Endothelial cell of hepatic sinusoid (primary cell): ENCODE measurements around the gene DAP.

Experiments used
- in situ Hi-C: cut with HindIII; loops from 2 replicates; pipeline ENCODE4 v1.10.0; 2017; ENCODE audit warnings: low sequenced_read_pairs

DAP gene

DNA sequence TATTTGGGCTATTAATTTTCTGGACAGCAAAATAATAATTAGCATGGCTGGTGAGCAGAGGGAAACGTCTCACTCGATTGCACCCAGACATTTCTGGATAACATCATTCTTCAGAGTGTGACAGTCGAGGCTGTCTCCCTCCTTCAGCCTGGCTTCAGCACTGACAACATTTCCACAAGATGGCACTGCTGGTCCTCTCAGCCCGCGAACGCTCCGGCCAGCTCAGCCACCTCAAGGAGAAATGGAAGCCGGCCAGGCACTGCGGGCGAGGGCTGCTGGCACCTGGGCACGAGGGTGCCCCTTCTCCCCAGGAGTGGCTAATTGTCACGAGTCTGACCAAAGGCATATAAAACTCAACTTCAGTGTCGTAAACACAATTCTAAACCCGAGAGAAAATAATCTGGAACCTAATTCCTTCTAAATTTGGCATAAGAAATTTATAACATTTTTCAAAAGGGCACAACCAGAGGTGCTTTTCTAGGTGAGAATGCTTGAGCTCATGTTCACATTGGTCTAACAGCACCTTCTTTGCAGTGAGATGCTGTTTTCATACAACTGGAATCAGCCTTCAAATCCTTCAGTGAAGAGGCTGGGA lies 65.9 kb downstream of the DAP start:
- in situ Hi-C loops: no loop called here

DNA sequence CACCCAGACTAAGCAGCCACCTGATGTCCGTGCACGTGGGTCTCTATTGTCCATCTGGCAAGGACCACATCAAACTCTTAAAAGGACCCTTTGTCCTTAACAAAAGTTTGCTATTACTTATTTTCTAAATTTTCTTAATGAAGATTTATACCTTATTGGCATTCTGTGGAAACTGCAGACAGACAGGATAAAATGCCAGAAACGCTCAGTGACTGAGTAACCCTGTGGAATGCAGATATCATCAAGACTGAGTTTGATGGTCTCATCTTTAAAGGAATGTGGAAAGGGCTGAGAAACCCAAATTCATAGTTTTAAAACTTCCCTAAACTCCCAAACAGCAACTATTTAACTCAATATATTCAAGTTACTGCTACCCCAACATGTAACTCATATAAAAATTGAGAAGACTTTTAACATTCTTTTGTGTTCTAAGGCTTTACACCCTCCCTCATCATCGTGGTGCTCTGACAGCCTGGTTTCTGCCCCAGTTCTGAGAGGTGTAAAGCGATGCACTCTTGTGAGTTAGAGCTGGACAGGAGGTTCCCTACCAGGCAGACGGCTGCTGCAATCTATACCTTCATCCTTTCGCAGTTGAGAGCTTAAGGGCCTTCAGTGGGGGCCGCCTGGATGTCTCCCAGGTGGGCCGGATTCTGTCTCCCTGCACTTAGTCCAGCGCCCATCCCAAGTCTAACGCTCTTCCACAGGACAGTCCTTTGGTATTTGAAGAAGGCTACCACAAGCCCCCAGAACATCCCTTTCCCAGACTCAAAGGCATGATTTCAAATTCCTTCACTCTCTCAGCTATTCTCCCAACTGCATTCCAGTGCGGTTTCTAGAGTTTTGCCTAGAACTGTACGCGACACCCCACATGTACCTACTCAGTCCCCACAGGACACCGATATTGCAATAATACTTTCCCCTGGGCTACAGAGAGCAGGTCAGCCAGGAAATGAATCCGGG lies 68.9 kb downstream of the DAP start:
- in situ Hi-C loops: no loop called here

DNA sequence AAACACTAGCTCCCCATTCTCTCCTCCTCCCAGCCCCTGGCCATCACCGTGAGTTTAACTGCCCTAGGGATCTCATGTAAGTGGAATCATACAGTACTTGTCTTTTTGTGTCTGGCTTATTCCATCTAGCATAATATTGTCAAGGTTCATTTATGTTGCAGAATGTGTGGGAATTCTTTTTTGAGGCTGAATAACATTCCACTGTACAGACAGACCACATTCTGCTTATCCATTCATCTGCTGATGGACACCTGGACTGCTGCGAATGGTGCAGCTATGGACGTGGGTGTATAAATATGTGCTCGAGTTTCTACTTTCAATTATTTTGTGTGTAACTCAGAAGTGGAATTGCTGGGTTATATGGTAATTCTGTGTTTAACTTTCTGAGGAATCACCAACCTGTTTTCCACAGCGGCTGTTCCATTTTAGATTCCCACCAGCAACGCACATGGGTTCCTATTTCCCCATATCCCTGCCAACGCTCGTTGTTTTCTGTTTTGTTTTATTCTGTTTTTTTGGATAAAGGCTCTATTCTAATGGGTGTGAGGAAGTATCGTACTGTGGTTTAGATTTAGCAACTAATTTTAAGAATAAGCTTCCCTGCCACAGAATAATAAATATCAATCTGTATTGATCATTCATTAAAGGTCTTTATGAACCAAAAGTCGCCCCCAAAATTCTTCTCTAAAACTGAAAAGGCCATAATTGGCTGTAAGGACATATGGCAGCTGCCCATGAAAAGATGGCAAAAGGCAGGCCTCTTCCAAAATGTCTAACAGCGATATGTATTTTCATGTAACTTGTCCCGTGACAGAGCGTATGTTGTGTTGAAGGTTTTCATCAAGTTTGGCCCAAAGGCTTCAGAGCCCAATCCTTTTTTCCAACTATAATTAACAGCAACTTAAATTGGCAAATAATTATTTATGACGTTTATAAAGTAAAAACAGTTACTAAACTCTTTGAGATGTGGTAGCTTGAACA lies 70.3 kb downstream of the DAP start:
- in situ Hi-C loops: no loop called here

DNA sequence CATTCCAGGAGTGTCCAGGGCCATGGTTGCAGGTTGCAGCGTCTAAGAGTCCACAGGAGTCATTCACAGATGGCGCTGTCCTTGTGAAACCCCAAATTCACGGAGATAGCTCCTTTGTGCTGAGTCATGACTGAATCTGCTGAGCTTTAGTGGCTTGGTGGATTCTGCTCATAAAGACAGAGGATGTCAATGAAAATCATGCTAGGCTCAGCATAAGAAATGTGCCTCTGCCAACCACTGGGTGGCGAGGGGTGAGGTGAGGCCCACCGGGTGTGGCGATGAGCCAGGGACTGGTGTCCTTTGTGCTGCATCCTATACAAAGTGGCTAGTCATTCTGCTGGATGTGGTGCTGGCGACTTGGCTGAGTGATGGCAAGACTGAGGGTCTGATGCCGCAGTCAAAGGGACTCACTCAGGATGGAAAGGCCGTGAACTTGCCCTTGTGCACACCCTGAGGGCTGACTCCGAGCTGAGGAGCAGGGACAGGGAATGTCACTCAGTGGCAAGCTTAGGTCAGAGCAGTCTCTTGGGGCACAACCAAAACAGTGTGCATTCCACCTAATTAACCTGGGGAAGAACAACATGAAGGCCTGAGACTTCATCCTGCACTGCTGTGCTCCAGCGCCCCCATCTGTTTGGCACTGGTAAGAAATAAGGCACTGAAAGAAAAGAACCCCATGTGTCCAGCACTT lies 71.5 kb downstream of the DAP start:
- in situ Hi-C loops: loop anchor here (5.0 kb wide), 1 partner anchor 43 kb away; no protein-coding TSS in a partner anchor

DNA sequence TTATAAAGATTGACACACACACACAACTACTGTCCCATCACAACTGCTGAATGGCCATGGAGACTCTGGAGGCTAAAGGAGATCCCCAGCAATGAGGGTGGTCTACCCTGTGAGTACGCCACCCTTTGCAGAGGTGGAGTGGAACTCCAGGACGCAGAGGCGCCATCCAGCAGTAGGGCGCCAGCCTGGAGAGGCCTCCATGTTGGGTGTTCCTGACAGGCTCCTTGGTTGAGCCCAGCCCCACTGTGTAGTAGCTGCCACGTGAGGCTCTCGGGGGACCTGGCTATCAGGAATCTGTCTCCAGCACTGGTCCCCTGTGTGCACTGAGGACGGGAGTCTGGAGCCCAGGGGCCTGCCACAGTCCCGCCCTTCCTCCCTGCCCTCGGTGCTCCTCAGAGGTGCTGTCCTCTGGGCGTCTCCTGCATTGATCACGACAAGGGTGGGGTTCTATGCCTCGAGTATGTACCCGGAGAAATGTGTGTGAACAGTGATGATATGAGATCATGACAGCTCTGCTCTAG lies 72.3 kb downstream of the DAP start:
- in situ Hi-C loops: loop anchor here (5.0 kb wide), 1 partner anchor 44 kb away; no protein-coding TSS in a partner anchor

DNA sequence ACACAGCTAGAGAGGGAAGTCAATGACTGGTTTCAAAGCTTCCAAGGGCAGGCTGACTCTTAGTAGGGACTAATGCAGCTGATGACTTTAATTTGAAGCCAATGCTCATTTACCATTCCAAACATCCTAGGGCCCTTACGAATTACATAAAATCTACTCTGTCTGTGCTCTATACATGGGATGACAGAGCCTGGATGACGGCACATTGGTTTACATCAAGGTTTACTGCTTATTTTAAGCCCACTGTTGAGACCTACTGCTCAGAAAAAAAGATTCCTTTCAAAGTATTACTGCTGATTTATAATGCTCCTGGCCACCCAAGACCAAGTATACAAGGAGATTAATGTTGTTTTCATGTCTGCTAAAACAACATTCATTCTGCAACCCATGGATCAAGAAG lies 74.1 kb downstream of the DAP start:
- in situ Hi-C loops: loop anchor here (5.0 kb wide), 1 partner anchor 45 kb away; no protein-coding TSS in a partner anchor

DNA sequence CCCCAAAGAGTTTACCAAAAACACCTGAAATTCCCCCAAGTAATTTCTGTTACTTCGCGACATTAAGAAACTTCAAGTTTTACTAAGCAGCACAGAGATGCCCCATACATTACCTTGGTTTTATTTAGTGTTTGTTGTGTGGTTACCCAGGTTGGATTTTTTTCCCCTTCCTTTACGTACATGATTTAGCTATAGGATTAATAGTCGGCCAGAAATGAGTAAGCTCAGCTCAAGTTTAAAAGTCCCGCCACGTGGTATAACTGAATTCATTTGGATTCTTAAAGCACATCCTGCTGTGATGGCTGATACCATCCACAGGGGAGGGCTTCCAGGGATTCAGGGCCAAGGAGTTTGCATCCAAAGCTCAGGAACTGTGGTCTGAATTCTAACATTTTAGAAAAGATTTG lies 75.9 kb downstream of the DAP start:
- in situ Hi-C loops: loop anchor here (5.0 kb wide), 1 partner anchor 47 kb away; no protein-coding TSS in a partner anchor

DNA sequence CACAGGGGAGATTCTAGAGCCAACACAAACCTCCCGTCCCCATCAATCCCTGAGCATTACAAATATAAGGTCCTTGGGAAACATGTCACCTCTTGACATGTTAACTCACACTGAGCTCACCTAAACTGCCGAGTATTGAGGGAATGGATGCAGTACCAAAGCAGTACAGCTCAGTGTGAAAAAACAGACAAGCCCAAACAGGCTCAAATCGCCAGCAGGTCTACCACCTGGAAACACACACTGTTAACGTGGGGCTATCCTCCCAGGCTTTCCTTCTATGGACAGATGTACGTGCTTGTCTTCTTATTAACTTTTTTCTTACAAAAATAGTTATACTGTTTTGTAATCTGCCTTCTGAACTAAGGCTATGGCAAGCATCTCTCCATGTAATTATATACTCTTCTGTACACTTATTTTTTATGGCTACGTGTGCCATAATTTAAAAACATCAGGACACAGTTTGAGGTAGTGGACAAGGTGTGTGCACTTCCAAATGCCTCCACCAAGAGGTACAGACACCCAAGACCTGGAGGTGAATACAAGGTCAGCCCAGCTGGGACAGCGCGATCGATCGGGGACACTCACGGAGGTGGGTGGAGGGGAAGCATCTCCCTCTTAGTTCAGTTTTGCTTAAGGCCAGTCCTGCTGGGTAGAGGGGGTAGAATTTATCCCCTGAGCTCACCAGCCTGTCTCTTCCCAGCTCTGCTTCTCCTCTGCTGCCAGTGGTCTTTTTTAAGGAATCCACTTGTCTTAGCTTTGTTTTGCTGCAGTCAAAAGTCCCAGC lies 76.5 kb downstream of the DAP start:
- in situ Hi-C loops: loop anchor here (5.0 kb wide), 1 partner anchor 48 kb away; no protein-coding TSS in a partner anchor

DNA sequence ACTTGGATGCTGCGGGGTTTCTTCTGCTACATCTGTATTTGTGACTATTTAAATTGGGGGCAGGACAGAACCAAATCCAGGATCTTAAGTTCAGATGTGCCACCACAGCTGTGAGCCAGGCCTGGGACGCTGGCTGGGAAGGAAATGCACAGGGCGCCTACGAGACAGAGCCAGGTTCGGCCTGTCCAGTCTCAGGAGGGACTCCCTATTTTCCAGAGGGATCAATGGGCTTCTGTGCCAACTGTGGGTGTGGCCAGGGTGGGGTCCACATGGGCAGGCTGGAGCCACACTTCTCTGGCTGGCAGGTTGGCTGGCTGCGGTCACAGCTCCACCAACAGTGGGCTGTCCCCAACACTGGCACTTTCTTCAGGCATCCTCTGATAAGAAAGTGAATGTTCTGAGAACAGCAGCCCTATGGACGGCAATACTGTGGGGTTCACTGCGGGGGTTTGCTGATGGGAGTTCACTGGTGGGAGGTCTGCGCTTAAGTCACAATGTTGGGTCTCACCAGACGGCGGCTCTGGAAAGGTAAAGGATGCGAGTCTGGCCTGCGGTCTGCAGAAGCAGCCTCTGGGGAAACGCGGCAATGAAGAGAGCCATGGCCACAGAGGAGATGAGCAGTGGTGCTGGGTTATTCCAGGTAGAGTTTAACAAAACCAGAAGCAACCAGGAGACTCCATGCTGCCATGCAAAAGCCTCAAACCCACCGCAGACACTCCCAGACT lies 78.1 kb downstream of the DAP start:
- in situ Hi-C loops: no loop called here

DNA sequence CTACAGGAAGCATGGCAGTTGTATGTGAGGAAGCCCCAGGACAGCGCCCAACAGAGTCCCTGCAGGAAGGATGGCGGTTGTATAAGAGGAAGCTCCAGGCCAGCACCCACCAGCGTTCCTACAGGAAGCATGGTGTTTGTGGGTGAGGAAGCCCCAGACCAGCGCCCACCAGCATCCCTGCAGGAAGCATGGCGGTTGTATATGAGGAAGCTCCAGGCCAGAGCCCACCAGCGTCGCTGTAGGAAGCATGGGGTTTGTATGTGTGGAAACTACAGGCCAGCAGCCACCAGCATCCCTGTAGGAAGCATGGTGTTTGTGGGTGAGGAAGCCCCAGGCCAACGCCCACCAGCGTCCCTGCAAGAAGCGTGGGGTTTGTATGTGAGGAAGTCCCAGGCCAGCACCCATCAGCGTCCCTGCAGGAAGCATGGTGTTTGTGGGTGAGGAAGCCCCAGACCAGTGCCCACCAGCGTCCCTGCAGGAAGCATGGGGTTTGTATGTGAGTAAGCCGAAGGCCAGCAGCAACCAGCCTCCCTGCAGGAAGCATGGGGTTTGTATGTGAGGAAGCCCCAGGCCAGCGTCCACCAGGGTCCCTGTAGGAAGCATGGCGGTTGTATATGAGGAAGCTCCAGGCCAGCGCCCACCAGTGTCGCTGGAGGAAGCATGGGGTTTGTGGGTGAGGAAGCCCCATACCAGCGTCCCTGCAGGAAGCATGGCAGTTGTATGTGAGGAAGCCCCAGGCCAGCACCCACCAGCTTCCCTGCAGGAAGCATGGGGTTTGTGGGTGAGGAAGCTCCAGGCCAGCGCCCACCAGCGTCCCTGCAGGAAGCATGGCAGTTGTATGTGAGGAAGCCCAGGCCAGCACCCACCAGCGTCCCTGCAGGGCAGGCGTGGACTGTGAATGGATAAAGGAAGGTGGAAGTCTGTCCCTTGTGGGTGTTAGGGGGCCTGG lies 79.0 kb downstream of the DAP start:
- in situ Hi-C loops: no loop called here

DNA sequence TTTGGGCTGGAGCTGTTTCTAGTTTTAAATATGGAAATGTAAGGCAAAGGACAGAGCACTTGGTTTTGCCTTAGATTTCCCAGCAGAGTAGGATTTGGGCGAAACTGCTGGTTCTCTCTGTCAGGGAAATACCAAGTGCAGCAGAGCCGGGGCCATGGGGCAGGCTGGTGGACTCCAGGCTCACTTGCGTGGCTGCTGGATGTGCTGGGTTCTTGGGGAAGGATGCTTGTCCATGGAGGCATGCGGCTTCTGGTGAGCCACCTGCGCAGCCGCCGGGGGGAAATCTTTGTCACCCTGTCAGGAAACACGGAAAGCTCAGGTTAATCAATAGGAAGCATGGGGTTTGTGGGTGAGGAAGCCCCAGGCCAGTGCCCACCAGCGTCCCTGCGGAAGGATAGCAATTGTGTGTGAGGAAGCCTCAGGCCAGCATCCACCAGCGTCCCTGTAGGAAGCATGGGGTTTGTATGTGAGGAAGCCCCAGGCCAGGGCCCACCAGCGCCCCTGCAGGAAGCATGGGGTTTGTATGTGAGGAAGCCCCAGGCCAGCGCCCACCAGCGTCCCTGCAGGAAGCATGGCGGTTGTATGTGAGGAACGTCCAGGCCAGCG lies 80.1 kb downstream of the DAP start:
- in situ Hi-C loops: no loop called here

DNA sequence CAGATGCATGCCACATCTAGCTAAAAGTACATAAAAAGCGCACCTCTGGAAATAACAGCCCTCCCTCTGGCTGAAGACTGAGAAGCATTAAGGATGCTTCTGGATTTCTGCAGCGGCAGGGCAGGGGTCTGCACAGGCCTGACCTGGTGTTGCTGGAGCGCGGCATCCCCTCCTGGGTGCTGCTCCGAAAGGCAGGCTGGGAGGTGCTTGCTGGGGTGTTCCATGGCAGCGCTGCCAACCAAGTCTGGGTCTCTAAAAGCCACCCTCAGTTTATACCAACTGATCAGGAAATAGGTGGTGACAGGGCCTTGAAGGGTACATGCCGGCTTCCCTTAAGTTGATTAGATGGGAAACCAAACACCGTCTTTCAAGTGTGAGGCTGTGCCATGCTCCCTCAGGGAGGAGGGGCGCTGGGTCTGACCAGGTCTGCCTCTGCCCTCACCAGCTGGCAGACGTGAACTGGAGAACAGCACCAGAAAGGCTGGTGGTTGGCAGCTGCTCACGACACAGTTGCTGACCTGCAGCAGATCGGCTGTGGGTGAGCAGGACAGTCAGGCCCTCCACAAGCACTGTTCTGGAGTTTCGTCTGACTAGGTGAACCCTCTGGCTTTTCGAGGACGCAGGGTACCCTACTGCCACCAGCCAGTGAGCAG lies 81.6 kb downstream of the DAP start:
- in situ Hi-C loops: no loop called here

DNA sequence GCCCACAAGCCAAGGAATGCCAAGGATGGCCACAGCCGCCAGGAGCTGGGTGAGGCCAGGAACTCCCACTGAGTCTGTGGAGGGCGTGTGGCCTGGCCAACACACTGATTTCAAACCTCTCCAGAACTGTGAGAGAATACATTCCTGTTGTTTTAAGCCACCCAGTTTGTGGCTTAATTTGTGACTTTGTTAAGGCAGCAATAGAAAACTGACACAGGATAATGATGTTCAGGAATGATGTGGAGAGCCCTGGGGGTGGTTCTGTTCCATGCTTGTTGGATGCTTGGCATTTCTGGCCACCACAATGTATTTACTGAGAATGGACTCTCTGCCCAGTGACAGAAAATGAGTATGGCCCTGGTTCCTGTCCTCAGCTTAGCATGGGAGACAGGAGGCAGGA lies 82.8 kb downstream of the DAP start:
- in situ Hi-C loops: no loop called here

DNA sequence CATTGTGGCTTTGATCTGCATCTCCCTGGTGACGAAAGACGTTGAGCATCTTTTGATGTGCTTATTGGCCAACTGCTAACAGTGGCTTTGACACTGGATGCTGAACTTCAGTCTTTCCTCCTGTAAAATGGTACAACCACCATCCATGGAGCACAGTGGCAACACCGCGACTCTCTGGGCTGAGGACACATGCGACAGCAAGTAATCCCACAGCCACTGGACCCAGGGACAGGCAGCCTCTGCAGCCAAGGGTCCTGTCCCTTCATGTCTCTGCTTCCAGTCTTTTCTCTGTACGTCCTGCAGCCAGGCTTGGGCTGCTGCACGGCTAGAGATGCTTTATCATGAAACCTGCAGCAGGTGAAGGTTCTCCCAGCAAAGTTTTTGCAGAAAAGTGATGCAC lies 83.5 kb downstream of the DAP start:
- in situ Hi-C loops: no loop called here

DNA sequence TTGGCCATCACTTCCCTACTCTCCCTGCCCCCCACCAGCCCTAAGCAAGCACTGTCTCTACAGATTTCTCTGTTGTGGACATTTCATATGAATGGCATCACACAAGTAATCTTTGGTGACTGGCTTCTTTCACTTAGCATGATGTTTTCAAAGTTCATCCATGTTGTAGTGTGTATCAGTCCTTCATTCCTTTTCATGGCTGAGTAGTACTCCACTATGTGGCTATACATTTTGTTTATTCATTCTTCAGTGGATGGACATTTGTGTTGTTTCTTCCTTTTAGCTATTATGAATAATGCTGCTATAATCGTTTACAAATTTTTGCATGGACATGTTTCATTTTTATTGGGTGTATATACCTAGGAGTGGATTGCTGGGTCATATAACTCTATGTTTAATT lies 84.1 kb downstream of the DAP start:
- in situ Hi-C loops: no loop called here

DNA sequence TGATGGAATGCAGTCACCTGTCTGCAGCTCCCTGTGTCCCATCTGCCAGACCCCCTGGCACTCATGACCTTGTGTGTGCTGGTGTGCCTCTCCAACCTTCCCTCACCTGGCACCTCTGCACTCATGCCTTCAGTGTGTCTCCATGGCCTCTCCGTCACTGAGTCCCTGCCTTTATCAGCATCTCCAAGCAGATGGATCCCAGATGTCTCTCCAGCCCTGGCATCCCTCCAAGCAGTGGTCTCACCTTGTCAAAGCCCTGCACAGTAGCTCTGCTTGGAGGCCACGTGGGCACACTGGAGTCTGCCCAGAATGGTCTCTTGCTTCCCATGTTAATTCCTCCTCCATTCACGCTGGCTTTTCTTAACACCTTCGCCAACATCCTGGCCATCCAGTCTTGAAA lies 84.8 kb downstream of the DAP start:
- in situ Hi-C loops: no loop called here
